WI38 (cell line): ENCODE data around the gene AMPD1.

Experiments used
- H3K4me3 ChIP-seq: 2 replicates; pipeline ENCODE4 v1.5.1; 2011; ENCODE audit warnings: low read depth, mild to moderate bottlenecking, control low read depth, low read length
- TF ChIP-seq, protein P1 (sequence below): IDR thresholded peaks from 2 replicates; pipeline ENCODE4 v1.5.1; 2012; ENCODE audit warnings: low read depth, mild to moderate bottlenecking, control low read depth, low read length

AMPD1 gene

GRCh38 chr1:114700036-114700600 lies 4.8 kb upstream of the AMPD1 start:
- H3K4me3 ChIP-seq = no peak overlapping the region
- TF ChIP-seq, protein P1, sequence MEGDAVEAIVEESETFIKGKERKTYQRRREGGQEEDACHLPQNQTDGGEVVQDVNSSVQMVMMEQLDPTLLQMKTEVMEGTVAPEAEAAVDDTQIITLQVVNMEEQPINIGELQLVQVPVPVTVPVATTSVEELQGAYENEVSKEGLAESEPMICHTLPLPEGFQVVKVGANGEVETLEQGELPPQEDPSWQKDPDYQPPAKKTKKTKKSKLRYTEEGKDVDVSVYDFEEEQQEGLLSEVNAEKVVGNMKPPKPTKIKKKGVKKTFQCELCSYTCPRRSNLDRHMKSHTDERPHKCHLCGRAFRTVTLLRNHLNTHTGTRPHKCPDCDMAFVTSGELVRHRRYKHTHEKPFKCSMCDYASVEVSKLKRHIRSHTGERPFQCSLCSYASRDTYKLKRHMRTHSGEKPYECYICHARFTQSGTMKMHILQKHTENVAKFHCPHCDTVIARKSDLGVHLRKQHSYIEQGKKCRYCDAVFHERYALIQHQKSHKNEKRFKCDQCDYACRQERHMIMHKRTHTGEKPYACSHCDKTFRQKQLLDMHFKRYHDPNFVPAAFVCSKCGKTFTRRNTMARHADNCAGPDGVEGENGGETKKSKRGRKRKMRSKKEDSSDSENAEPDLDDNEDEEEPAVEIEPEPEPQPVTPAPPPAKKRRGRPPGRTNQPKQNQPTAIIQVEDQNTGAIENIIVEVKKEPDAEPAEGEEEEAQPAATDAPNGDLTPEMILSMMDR = no peak

DNA sequence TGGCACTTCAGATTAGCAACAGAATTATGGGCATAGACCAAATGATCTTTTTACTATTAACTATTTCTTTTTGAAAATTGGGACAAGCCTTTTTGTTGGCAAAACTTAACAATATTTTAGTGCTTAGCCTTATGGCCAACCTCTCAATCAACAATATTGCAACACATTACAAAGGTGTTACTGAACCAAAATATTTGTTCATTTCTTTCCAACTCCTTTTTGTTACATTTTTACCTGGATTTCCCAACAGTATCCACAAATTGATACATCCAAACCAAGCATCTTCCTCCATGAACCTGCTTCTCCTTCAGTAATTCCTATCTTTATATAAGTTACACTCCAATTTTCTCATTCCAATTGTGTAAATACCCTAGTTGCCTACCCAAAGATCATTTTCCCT lies 1.5 kb upstream of the AMPD1 start:
- no peak overlapping the region for H3K4me3 ChIP-seq
- TF ChIP-seq, protein P1 = no peak

GRCh38 chr1:114694540-114695310 lies 621 bp downstream of the AMPD1 start:
- H3K4me3 ChIP-seq = no peak overlapping the region
- TF ChIP-seq, protein P1 = no peak

DNA sequence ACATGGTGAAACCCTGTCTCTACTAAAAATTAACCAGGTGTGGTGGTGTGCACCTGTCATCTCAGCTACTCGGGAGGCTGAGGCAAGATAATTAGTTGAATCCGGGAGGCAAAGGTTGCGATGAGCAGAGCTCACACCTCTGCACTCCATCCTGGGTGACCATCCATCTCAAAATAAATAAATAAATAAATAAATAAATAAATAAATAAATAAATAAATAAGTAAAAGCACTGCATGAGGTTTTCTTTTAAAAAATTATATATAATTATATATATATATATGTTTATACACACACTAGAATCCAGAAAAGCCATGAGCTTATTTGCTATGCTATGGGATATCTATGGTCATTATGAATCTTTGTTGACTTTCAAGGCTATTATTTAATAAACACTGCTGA lies 2.4 kb downstream of the AMPD1 start:
- no peak overlapping the region for H3K4me3 ChIP-seq
- TF ChIP-seq, protein P1 = no peak

- TF ChIP-seq, protein P1 = no peak
- H3K4me3 ChIP-seq = no peak overlapping the region
Observed at GRCh38 chr1:114691061-114691460, 4.3 kb downstream of the AMPD1 start.

DNA sequence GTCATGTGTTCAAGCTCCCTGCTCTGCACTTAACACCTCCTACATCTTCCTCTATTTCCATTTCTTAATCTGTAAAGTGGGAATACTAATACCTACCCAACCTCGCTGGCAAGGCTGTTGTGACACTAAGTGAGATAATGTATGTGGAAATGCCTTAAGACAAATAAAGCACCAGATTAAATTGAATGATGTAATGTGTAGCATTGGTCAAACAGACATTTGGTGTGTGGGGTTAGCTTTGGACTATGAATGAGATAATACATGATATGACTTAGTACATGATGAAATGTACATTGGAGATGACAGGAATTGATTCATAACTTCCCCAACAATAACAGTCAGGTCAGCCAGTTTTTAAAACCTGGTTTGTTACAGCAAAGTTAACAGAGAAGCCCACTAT lies 5.2 kb downstream of the AMPD1 start:
- TF ChIP-seq, protein P1 = no peak

DNA sequence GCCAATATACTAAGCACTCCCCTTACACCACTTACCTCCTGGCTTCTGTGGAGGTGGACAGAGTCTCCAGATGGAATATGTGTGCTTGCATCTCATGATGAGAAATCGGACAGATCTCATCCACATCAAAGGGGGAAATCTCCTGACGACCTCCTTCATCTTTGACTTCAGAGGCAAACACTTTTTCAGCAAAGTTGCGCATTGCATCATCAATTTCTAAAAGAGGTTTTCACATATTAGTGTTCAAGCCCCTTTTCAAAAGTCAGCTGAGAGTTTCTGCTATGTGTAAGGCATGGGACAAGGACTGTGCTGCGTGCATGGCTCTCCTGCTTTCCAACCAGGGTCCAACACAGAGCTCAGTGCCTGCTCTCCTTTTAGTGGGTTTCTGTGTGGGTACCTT lies 6.8 kb downstream of the AMPD1 start:
- TF ChIP-seq, protein P1 = no peak
- H3K4me3 ChIP-seq = no peak overlapping the region

More for the DNA sequence above, 5.2 kb downstream of the AMPD1 start:
- no peak overlapping the region for H3K4me3 ChIP-seq
